GM23338 (cell line): Measurements from ENCODE around the gene C16orf87. TPM values are rescaled to one million over a fixed set of nuclear protein-coding genes. Genes with fewer than 3 reads are reported as not detected.

Experiments
- ATAC-seq: fragments of 200-7000 bp; cut with Tn5 transposase; 3 replicates; pipeline ENCODE4 v1.9.1; 2020
- DNase-seq: peaks from one replicate; pipeline ENCODE4 v3.0.0-alpha.2; 2015; ENCODE audit warnings: low spot score
- H2AFZ ChIP-seq: fragments of 200-600 bp; sonication (generic); 2 replicates; pipeline ENCODE4 v1.8.0; 2016; ENCODE audit warnings: antibody characterized with exemption, mild to moderate bottlenecking, moderate library complexity
- H3F3A ChIP-seq: fragments of 200-600 bp; sonication (generic); replicated peaks from 2 replicates; pipeline ENCODE4 v1.8.0; 2017; ENCODE audit warnings: antibody characterized with exemption, mixed run types, low read depth
- H3K27ac ChIP-seq: fragments of 200-600 bp; sonication (generic); 2 replicates; pipeline ENCODE4 v1.6.1; 2016; ENCODE audit warnings: low read depth
- H3K27me3 ChIP-seq: fragments of 200-600 bp; sonication (generic); 2 replicates; pipeline ENCODE4 v1.8.0; 2016; ENCODE audit warnings: mild to moderate bottlenecking, mixed run types, moderate library complexity; ENCODE audit not compliant: insufficient read depth
- H3K36me3 ChIP-seq: fragments of 200-600 bp; sonication (generic); 2 replicates; pipeline ENCODE4 v1.8.0; 2016; ENCODE audit warnings: mild to moderate bottlenecking; ENCODE audit not compliant: insufficient read depth
- H3K4me1 ChIP-seq: fragments of 200-600 bp; sonication (generic); 2 replicates; pipeline ENCODE4 v1.8.0; 2016; ENCODE audit warnings: mild to moderate bottlenecking, moderate library complexity; ENCODE audit not compliant: insufficient read depth
- H3K4me2 ChIP-seq: fragments of 200-600 bp; sonication (generic); 2 replicates; pipeline ENCODE4 v1.7.1; 2017; ENCODE audit warnings: mixed run types
- H3K4me3 ChIP-seq: fragments of 200-600 bp; sonication (generic); 2 replicates; pipeline ENCODE4 v1.6.1; 2016; ENCODE audit warnings: mixed run types
- H3K79me2 ChIP-seq: fragments of 200-600 bp; sonication (generic); replicated peaks from 2 replicates; pipeline ENCODE4 v1.8.0; 2017; ENCODE audit warnings: mild to moderate bottlenecking; ENCODE audit not compliant: insufficient read depth
- H3K9me2 ChIP-seq: fragments of 200-600 bp; sonication (generic); 2 replicates; pipeline ENCODE4 v1.8.0; 2017; ENCODE audit not compliant: insufficient read depth
- H4K20me1 ChIP-seq: fragments of 200-600 bp; sonication (generic); replicated peaks from 2 replicates; pipeline ENCODE4 v1.8.0; 2017; ENCODE audit warnings: mild to moderate bottlenecking; ENCODE audit not compliant: insufficient read depth
- H3K27ac Mint-ChIP-seq: 2 replicates; pipeline ENCODE4 v1.8.0; 2020; ENCODE audit warnings: inconsistent platforms, mild to moderate bottlenecking, moderate library complexity, mixed read lengths
- H3K27me3 Mint-ChIP-seq: 3 replicates; pipeline ENCODE4 v1.8.0; 2022; ENCODE audit warnings: low read depth, mild to moderate bottlenecking, moderate library complexity, mixed read lengths, inconsistent platforms; ENCODE audit not compliant: insufficient read depth, poor library complexity
- H3K36me3 Mint-ChIP-seq: 3 replicates; pipeline ENCODE4 v1.8.0; 2021; ENCODE audit warnings: low read depth, mild to moderate bottlenecking, inconsistent platforms, moderate library complexity, mixed read lengths
- H3K4me1 Mint-ChIP-seq: 3 replicates; pipeline ENCODE4 v1.8.0; 2020; ENCODE audit warnings: mild to moderate bottlenecking, inconsistent platforms, mixed read lengths
- H3K4me3 Mint-ChIP-seq: 3 replicates; pipeline ENCODE4 v1.8.0; 2021; ENCODE audit warnings: moderate library complexity, mild to moderate bottlenecking, inconsistent platforms, mixed read lengths
- H3K9me3 Mint-ChIP-seq: 3 replicates; pipeline ENCODE4 v1.8.0; 2020; ENCODE audit warnings: moderate library complexity, mild to moderate bottlenecking, inconsistent platforms, mixed read lengths
- CTCF ChIP-seq, 2 experiments: fragments of 200-600 bp in 1 of 2; sonication (generic) in 1 of 2; conservative IDR thresholded peaks; 2 replicates each; pipeline versions ENCODE4 v1.5.1 to v1.6.1; 2016 to 2017; ENCODE audit warnings: antibody characterized with exemption in 2 of 2, low read depth in 2 of 2, mild to moderate bottlenecking in 2 of 2, moderate library complexity in 1 of 2
- ETS1 ChIP-seq: IDR thresholded peaks from 2 replicates; pipeline ENCODE4 v1.6.1; 2016; ENCODE audit warnings: antibody characterized with exemption
- EZH2 ChIP-seq: fragments of 200-600 bp; sonication (generic); IDR thresholded peaks from one replicate; pipeline ENCODE4 v1.8.0; 2017; ENCODE audit warnings: antibody characterized with exemption, mild to moderate bottlenecking, low read depth; ENCODE audit not compliant: unreplicated experiment
- EZH2phosphoT487 ChIP-seq: fragments of 200-600 bp; sonication (generic); IDR thresholded peaks from one replicate; pipeline ENCODE4 v1.8.1; 2018; ENCODE audit warnings: antibody characterized with exemption; ENCODE audit not compliant: unreplicated experiment
- JUNB ChIP-seq: IDR thresholded peaks from one replicate; pipeline ENCODE4 v1.6.1; 2016; ENCODE audit warnings: antibody characterized with exemption; ENCODE audit not compliant: unreplicated experiment
- NANOG ChIP-seq: IDR thresholded peaks from 2 replicates; pipeline ENCODE4 v1.6.1; 2016; ENCODE audit warnings: antibody characterized with exemption, borderline replicate concordance
- REST ChIP-seq: IDR thresholded peaks from one replicate; pipeline ENCODE4 v1.6.1; 2018; ENCODE audit warnings: antibody characterized with exemption; ENCODE audit not compliant: unreplicated experiment
- STAT1 ChIP-seq: IDR thresholded peaks from one replicate; pipeline ENCODE4 v1.6.1; 2016; ENCODE audit warnings: antibody characterized with exemption; ENCODE audit not compliant: unreplicated experiment
- ZNF114 ChIP-seq: fragments of 250-450 bp; sonication (Bioruptor Pico); IDR thresholded peaks from 2 replicates; pipeline ENCODE4 v1.5.0; 2020; ENCODE audit warnings: mild to moderate bottlenecking, moderate library complexity
- ZNF331 ChIP-seq: fragments of 250-450 bp; sonication (Bioruptor Pico); IDR thresholded peaks from 2 replicates; pipeline ENCODE4 v1.5.0; 2020; ENCODE audit warnings: low read depth, mild to moderate bottlenecking, moderate library complexity
- ZNF462 ChIP-seq: fragments of 250-450 bp; sonication (Bioruptor Pico); IDR thresholded peaks from 2 replicates; pipeline ENCODE4 v1.5.0; 2020; ENCODE audit warnings: mild to moderate bottlenecking, moderate library complexity
- polyA plus RNA-seq: library from polyadenylated mRNA; unstranded; fragments of >200 nt; fragmentation: Nextera tagmentation; extraction: Ambion mirVana; gene quantifications from 2 replicates; pipeline ENCODE4 v1.2.1, GENCODE V29; 2016
- total RNA-seq: library from RNA; depleted of rRNA; stranded (reverse); fragments of >200 nt; shearing (Covaris generic); gene quantifications from 2 replicates; pipeline ENCODE4 v1.2.3, GENCODE V29; 2014

C16orf87 gene
- total and polyA plus RNA-seq, 2 experiments from 2014 or later, result 23.4 to 46.0 TPM

GRCh38 chr16:46765050-46765449 is 65.9 kb downstream of the C16orf87 start:
- TF ChIP-seq STAT1, result no peak
- no peak for TF ChIP-seq REST
- no peak for TF ChIP-seq EZH2
- no peak for TF ChIP-seq EZH2phosphoT487
- TF ChIP-seq ZNF462 (CRISPR knock-in tag), result no peak
- TF ChIP-seq CTCF (conservative IDR thresholded peaks at IDR 0.05; ENCODE audit: low read depth in 2 of 2), result no peak
- no peak for TF ChIP-seq ZNF331 (CRISPR knock-in tag)
- TF ChIP-seq ZNF114, result no peak
- no peak for TF ChIP-seq JUNB
- TF ChIP-seq ETS1, result no peak
- TF ChIP-seq NANOG, result no peak
- ATAC-seq (no peak), DNase-seq (no peak)
- Histone ChIP-seq H2AFZ (no peak overlapping the region), H3F3A (no peaks in the 10 kb centered on the region), H3K27me3 (no peaks in the 10 kb centered on the region), H3K4me2 (no peak overlapping the region), H3K4me1 (no peaks in the 10 kb centered on the region), H3K9me2 (no peaks in the 10 kb centered on the region), H4K20me1 (no peaks in the 10 kb centered on the region), H3K79me2 (no peaks in the 10 kb centered on the region), H3K4me3 (no peak overlapping the region), H3K36me3 (no peaks in the 10 kb centered on the region), H3K27ac (no peak overlapping the region)
- Mint-ChIP-seq H3K27ac (no peak overlapping the region), H3K4me3 (no peak overlapping the region), H3K27me3 (peaks cover 1% of the 10 kb centered on the region), H3K36me3 (no peaks in the 10 kb centered on the region), H3K9me3 (no peaks in the 10 kb centered on the region; the same call in 2 of the 3 replicates), H3K4me1 (no peaks in the 10 kb centered on the region)
